ENCODE data around the gene TSPAN18. TPM values are rescaled to one million over a fixed set of nuclear protein-coding genes. Genes with fewer than 3 reads are reported as not detected.

The TSPAN18 gene
- total and polyA plus RNA-seq, 2 of the 8 experiments (the other 6 are each of a cell fraction or from before 2014, with no cell fraction given): 5.2 to 10.2 TPM

GRCh38 chr11:44901120-44901633 lies 174.4 kb downstream of the TSPAN18 start:
- no peak for DNase-seq (ENCODE audit: low read depth in 1 of 2, low spot score in 2 of 2)
- Histone ChIP-seq H2BK120ac (replicated peaks; ENCODE audit: low read depth, low read length) (no peak overlapping the region), H3K79me2 (ENCODE audit: control insufficient read depth in 1 of 2, insufficient read depth in 2 of 2, low read length in 2 of 2) (no peaks in the 10 kb centered on the region), H2BK12ac (ENCODE audit: low read depth, low read length) (0 out of 2 replicates have a peak overlapping the region, but pooled peaks have one; percentile 11), H4K8ac (ENCODE audit: extremely low read depth, insufficient read depth, low read length) (no peak overlapping the region), H3K23ac (ENCODE audit: insufficient read length) (no peak overlapping the region), H3K4me1 (replicated peaks in 1 of 4; ENCODE audit: control insufficient read depth in 3 of 4, insufficient read depth in 4 of 4, low read length in 3 of 4) (peaks cover 2 to 14% (median 7%) of the 10 kb centered on the region in 4 experiments), H3K4me2 (ENCODE audit: insufficient read depth in 1 of 2, low read depth in 2 of 2, low read length in 2 of 2) (no peak overlapping the region), H2BK20ac (ENCODE audit: low read length) (no peak overlapping the region; the same call in 1 of the 2 replicates), H3K27me3 (replicated peaks in 1 of 4; ENCODE audit: control insufficient read depth in 3 of 4, extremely low read depth in 1 of 4, insufficient read depth in 3 of 4, low read length in 3 of 4) (0 out of 7 replicates have a peak, but pooled peaks cover 0 to 3% (median 0%) of the 10 kb centered on the region in 4 experiments), H2AFZ (ENCODE audit: low read length) (no peak overlapping the region), H3K79me1 (ENCODE audit: low read depth, low read length) (no peaks in the 10 kb centered on the region), H2AK5ac (ENCODE audit: low read depth, low read length) (no peak overlapping the region), H2BK15ac (ENCODE audit: low read length) (0 out of 2 replicates have a peak overlapping the region, but pooled peaks have one; percentile 34), H4K5ac (ENCODE audit: insufficient read length, low read depth, low read length) (no peak overlapping the region), H3K27ac (ENCODE audit: low read depth, low read length) (no peak overlapping the region), H3K56ac (replicated peaks; ENCODE audit: insufficient read length, low read depth, low read length) (no peak overlapping the region), H3K23me2 (ENCODE audit: low read depth, low read length) (no peaks in the 10 kb centered on the region; the same call in 1 of the 2 replicates), H2BK5ac (ENCODE audit: low read depth, low read length) (no peak overlapping the region), H4K91ac (replicated peaks; ENCODE audit: insufficient read length, low read length) (no peak overlapping the region), H4K20me1 (replicated peaks in 1 of 2; ENCODE audit: control insufficient read depth in 1 of 2, insufficient read depth in 2 of 2, low read length in 2 of 2) (no peaks in the 10 kb centered on the region), H3K9me3 (ENCODE audit: insufficient read depth in 2 of 2, low read depth in 1 of 2, low read length in 1 of 2) (no peaks in the 10 kb centered on the region), H3K4ac (replicated peaks; ENCODE audit: insufficient read length, low read depth, low read length) (no peak overlapping the region), H3K36me3 (ENCODE audit: control insufficient read depth in 2 of 4, insufficient read depth in 4 of 4, low read length in 3 of 4) (no peaks in the 10 kb centered on the region), H3K9ac (replicated peaks in 1 of 4; ENCODE audit: extremely low read depth in 1 of 4, low read depth in 3 of 4, low read length in 3 of 4) (no peak overlapping the region), H3K14ac (ENCODE audit: insufficient read length) (no peak overlapping the region), H3K4me3 (ENCODE audit: extremely low read depth in 1 of 4, insufficient read depth in 2 of 4, low read depth in 3 of 4, low read length in 4 of 4) (no peak overlapping the region), H3K18ac (ENCODE audit: extremely low read depth, low read length) (no peak overlapping the region)
- WGBS, 2 experiments (ENCODE audit: extremely low coverage in 1 of 2, insufficient coverage in 1 of 2, insufficient read length in 1 of 2, insufficient replicate concordance in 2 of 2, low coverage in 1 of 2, low lambda C conversion rate in 2 of 2, missing lambda C conversion rate in 1 of 2): 98% methylated on average over 6 of the region's 7 CpGs; no CpG with 5 or more reads in 1 of the 2 experiments
- no peak for FAIRE-seq
- ChIA-PET CTCF (ENCODE audit: partially characterized antibody) (interaction anchor here (1.0 to 4.3 kb wide), 10 partner anchors 9 to 284 kb away, joined by 3 to 24 read pairs (median 5); no protein-coding TSS in a partner anchor), POLR2A (ENCODE audit: partially characterized antibody) (no interaction called here)
- TF ChIP-seq ZNF274 (IDR thresholded peaks at IDR 0.05; ENCODE audit: borderline replicate concordance, extremely low read depth, low read length) (no peak), RNF2 (IDR thresholded peaks at IDR 0.05; ENCODE audit: borderline replicate concordance, low read depth, low read length, missing control alignments, poor library complexity, severe bottlenecking) (no peak), USF2 (IDR thresholded peaks at IDR 0.05; ENCODE audit: low read length) (no peak), SP1 (IDR thresholded peaks at IDR 0.05; ENCODE audit: low read depth, low read length) (no peak), CHD1 (IDR thresholded peaks at IDR 0.05; ENCODE audit: low read depth, low read length) (no peak), SAP30 (IDR thresholded peaks at IDR 0.05; ENCODE audit: insufficient read depth, insufficient replicate concordance, low read length) (no peak), SP4 (IDR thresholded peaks at IDR 0.05; ENCODE audit: low read length) (no peak), CREB1 (IDR thresholded peaks at IDR 0.05) (no peak), CHD2 (IDR thresholded peaks at IDR 0.05; ENCODE audit: low read length) (no peak), MAFK (IDR thresholded peaks at IDR 0.05; ENCODE audit: low read depth, low read length) (no peak), ATF2 (IDR thresholded peaks at IDR 0.05; ENCODE audit: low read length) (no peak)
